Body of pancreas (tissue), 4 donors: ENCODE measurements around the gene ERC2.

Source experiments
- CTCF ChIP-seq, 7 experiments: fragments of 450-650 bp in 4 of 7; fragments of 200-600 bp in 3 of 7; sonication (generic) in 3 of 7; IDR thresholded peaks; one replicate each; pipeline ENCODE4 v1.5.1; 2016 to 2019; ENCODE audit warnings: antibody characterized with exemption in 7 of 7
- POLR2A ChIP-seq, 3 donors: fragments of 450-650 bp; IDR thresholded peaks; one replicate each; pipeline ENCODE4 v1.6.1; 2016; ENCODE audit warnings: antibody characterized with exemption in 3 of 3, mild to moderate bottlenecking in 2 of 3

- TF ChIP-seq CTCF (IDR thresholded peaks at IDR 0.05), result no peak
- no peak for TF ChIP-seq POLR2A (IDR thresholded peaks at IDR 0.05)
Measured at GRCh38 chr3:55946574-55947160, 521.6 kb downstream of the ERC2 start.
